Right lung (tissue), 5 donors: Measurements from ENCODE around the gene CDKN2B-AS1. TPM values are rescaled to one million over a fixed set of nuclear protein-coding genes. Genes with fewer than 3 reads are reported as not detected.

Source experiments
- DNase-seq, 2 donors: peaks; one replicate each; pipeline ENCODE4 v3.0.0-alpha.2; 2013
- polyA plus RNA-seq, 5 donors: library from polyadenylated mRNA; unstranded; fragments of 120-200 nt; gene quantifications; one replicate each; pipeline versions ENCODE4 v1.2.1 to v1.2.3, GENCODE V29; 2013; ENCODE audit warnings: inconsistent platforms in 1 of 5, low replicate concordance in 1 of 5; ENCODE audit not compliant: insufficient read length in 5 of 5, insufficient read depth in 1 of 5

The CDKN2B-AS1 gene
- polyA plus RNA-seq, 5 donors = 0.10 to 0.22 (median 0.20) TPM; not detected in 1

DNA sequence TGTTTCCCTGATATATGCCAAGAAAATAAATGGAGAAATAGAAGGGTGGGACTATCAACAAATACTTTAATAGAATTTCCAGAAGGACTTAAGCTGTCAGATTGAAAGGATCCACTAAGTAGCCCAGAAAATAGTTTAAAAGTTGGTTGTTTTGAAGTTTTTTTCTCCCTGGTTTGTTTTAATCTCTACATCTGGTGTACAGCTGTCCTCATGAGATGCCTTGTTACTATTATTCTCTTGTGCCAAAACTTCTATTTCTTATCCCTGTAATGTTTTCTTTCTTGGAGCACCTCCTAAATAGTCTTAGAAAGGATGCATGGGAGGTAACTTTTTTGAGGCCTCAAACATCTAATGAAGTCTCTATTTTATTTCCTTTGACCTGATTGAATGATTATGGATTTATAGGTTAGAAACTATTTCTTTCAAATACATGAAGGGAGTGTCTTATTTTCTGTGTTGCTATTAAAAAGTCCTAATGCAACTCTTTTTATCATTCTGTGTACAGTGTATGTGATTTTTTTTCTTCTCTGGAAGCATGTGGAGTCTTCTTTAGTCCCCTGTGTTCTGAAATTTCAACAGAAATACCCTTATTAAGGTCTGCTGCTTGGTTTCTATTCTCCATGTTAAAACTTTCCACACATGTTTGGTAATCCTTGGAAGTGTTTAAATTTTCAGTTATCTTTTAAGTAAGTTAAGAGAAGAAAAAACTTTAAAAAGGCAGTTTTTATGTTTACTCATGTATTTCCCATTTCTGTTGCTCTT lies 154.5 kb downstream of the CDKN2B-AS1 start:
- no peak for DNase-seq

DNA sequence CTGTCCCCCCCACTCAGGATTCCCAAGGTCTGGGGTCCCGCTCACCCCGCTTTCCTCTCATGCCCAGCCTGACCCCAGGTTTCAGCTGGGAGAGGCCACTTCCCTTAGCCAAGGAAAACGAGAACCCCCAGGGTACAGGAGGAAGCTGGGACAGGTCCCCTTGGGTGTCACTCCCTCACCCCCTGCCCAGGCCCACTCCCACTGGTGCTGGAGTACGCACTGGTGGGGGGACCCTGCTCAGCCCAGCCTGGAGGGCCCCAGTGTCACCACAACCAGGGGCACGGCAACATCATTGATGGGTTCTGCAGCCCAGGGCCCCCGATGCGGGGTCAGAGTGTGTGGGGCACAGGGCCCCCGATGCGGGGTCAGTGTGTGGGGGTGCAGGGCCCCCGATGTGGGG lies 159.5 kb downstream of the CDKN2B-AS1 start:
- DNase-seq = no peak

DNA sequence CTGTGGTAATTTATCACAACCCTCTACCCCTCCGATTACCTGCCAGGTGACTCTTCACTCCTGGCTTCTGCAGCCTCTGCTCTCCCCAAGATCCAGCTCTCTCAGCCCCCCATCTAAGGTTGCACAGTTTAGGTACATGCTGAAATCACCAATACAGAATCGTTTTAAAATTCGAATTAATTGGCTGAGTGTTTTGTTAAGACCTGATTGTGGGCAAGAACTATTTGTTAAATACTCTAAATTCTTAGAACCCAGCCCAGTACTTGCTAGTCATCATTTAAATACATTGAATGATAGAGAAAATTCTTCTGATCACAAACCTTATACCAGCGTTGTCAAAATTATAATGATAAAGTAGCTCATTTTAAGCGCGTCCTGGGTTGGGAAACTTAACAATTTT lies 162.0 kb downstream of the CDKN2B-AS1 start:
- no peak for DNase-seq

DNA sequence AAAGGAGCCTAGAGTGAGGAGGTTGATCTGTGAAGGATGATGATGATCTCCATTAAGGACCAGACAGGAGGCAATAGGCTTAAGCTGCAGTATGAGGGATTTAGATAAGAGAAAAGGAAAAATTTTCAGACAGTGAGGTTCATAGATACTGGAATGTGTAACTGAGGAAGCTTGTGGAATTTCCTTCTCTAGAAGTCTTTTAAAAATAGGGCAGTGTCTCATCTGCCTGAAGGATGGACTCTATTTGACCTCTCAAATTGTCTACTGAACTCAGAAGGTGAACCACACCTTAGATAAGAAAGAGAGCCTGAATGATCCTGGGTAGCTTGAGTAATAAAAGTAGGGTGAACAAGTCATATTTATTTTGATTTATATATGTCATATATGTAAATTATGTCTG lies 162.7 kb downstream of the CDKN2B-AS1 start:
- no peak for DNase-seq

DNA sequence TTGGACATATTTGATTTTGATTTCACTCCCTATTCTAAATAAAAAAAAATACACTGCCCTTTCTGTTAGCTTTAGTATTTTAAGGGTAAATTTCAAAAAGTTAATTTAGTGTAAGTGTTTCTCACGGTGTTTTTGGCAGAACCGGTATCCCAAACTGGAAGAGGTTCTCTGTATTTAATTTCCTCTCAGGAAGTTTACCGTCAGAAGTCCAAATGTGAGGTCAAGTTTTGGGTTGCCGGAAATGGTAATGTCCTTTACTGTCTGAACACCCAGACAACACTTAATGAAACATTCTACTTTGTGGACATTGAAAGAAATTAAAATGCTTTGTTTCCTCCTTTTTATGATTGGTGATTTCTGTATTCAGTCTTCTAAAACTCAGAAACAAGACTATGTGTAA lies 163.2 kb downstream of the CDKN2B-AS1 start:
- DNase-seq = no peak

DNA sequence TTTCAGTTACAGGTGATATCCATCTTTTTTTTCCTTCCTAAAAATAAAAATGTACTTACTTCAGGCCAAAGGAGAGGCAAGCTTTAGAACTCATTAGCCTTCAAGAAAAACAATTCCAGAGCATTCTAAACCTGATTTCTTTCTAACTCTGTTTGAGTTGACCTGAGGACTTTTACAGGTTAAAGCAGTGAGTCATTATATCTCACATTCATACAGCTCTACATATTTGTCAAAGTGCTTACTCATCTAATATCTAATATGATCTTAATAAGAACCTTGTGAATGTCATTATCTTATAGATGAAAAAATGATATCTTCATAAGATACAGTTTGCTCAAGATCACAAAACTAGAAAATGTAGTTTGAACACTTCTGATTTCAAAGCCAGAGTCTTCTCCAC lies 163.7 kb downstream of the CDKN2B-AS1 start:
- DNase-seq = no peak

DNA sequence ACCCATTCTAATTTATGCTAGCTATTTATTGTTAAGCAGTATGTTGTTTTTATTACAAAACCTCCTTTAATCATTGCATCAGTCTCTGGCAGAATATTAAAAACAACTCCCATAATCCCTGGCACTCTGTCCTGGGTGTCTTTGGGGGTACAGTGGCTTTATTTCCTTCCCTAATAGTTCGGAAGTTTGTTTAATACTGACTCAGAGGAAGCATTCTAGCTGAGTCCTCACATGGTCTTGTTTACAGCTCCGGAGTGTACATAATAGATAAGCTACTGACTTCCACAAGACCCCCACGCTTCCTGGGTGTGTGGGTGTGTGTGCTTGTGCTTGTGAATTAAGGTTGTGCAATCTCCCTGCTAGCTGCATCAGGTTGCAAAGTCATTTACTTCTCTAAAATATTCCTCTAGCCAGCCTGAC lies 164.3 kb downstream of the CDKN2B-AS1 start:
- DNase-seq = no peak

DNA sequence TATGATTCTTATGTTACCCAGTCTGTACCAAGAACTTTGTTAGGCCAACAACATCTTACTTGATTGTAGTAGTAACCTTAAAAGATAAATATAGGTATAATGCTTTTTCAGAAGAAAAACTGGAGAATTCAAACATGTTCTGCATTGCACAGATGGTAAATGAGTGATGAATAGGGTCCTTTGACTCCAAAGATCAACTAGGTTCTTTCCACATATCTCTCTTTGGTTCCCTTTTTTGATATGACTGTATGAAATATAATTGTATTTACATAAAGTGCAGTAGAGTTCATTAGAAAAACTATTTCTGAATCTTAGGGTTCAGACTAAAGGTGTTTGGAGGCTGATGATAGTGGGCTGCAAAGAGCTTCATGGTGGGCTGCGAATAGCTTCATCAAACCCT lies 165.0 kb downstream of the CDKN2B-AS1 start:
- no peak for DNase-seq

DNA sequence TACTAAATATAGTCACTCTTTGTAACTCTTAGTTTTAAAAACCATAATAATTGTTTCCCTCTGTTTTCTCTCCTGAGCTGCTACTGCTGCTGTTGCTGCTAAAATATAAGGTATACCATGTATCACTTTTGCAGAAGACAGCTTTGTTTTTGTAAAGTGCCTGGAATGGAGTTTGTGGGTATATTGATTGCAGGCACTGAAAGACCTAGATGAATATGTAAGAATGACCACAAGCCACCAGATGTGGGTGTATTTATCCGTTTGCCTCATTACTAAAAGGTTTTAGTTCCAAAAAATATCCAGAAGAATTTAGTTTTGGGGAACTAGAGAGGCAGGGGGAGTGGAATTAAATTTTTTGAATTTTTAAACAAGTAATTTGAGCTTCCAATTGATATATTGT lies 165.6 kb downstream of the CDKN2B-AS1 start:
- no peak for DNase-seq

DNA sequence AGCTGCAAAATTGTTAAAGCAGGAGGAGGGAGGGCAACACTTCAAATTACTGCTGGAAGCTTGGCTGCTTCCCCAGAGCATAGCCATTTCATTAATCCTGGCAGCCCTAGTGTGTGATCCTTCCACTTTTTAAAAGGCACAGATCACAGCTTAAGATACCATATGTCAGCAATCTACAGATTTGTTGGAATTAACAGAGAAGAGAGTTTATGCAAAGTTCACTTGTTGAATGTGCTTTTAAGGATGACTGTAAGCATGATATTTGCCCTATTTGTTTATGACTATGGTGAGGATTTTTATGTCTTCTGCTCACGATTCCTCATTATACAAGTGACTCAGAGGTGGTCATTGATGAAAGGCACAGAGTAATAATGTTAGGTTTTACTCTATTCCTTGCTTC lies 170.6 kb downstream of the CDKN2B-AS1 start:
- DNase-seq = no peak

DNA sequence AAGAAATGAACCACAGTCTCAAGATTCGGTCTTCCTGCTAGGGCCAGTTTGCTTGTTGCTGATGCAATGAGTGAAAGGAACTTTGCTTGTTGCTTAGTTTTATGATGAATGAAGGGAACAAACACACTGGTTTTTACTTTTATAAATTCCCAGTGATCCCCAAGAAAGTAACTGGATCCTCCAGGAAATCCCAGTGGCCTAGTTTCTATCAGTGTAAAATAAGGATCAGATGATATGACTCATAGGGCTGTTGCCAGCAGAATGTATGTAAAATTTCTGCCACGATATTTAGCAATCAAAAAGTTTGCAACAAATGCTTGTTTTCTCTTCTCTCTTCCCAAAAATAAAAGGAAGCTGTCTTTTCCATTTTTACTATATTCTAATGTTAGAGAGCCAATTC lies 174.7 kb downstream of the CDKN2B-AS1 start:
- no peak for DNase-seq

DNA sequence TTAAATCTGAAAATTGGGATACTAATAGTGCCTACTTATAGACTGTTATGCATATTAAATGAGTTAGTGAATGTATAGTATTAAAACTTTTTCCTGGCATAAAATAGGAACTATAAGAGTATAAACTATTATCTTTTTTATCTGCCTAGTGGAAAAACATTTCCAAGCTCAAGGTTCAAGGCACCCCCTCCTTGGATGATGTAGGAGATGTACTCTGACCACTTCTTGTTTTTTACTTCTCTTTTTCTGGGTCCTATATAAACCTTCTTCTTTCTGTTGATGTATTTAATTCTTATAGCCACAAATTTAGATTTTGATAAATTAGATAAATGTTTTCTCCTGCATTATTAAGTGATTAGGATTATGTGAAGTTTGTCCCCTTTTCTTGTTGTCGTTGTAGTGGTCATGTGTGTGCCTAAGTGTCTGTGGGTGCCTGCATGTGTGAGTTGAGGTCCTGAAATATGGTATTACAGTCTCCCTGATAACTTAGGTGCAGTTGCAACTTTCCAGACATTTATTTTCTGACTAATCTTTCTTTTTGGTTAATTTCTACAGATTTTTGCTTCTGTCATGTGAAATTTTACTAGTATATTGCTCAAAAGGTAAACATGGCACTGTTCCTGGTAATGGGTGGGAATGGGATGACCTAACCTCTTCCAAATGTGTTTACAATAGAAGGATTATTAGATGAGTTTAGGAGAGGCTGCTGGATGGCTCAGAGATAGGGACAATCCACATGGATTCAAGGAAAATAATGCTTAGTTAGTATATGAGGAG lies 175.3 kb downstream of the CDKN2B-AS1 start:
- DNase-seq = no peak

Other genes starting within 250 kb of the CDKN2B-AS1 start
- 10 to 100 TPM; 26.0 to 44.0 (median 37.4) TPM for gene MTAP, start 192.2 kb upstream of the CDKN2B-AS1 start, polyA plus RNA-seq
- gene CDKN2A, start 399 bp upstream of the CDKN2B-AS1 start, polyA plus RNA-seq = under 1 TPM in 4 of 5 donors, not detected in 1; 0.23 to 0.39 (median 0.35) TPM
- gene CDKN2B, start 14.5 kb downstream of the CDKN2B-AS1 start, polyA plus RNA-seq = under 1 TPM; 0.10 to 0.25 (median 0.15) TPM